GM19023 (cell line): ENCODE data around the gene NAT9.

Experiments used
- ATAC-seq: cut with Tn5 transposase; IDR thresholded peaks from one replicate; pipeline ENCODE4 v1.9.1; 2021; ENCODE audit warnings: mild to moderate bottlenecking, moderate library complexity; ENCODE audit not compliant: unreplicated experiment

Gene NAT9

GRCh38 chr17:74746922-74747321 is 29.2 kb downstream of the NAT9 start:
- ATAC-seq, result no peak

- ATAC-seq, result no peak
These were observed 29.8 kb downstream of the NAT9 start for GRCh38 chr17:74746376-74746775.

DNA sequence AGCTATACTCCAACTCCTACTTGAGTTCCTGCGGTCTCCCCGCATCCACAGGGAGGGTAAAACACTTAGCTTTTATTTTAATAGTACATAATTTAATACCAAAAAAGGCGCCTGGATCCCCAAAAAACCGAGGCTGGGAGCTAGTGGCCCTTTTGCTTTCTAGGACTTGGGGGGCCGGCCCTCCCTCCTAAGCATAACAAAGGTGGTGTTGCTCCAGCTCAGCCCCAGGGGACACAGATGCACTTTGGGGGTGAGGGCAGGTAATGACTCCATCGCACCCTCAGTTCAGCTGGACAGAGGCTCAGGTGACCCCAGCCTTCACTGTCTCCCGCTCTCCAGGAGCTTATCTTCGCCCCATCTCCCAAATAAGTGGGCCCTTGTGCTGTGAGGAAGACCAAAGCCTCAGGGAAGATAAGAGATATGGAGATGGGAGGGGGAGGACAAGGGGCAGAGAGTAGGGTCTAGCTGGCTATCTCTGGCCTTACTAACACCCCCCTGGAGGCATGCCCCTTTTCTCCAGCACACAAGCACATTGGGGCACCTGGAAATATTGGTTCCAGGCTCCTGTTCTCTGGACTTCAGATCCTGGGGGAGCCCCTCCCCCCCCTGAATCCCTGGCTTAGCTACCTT is 30.5 kb downstream of the NAT9 start:
- ATAC-seq, result no peak

GRCh38 chr17:74744714-74745547 is 31.2 kb downstream of the NAT9 start:
- no peak for ATAC-seq

DNA sequence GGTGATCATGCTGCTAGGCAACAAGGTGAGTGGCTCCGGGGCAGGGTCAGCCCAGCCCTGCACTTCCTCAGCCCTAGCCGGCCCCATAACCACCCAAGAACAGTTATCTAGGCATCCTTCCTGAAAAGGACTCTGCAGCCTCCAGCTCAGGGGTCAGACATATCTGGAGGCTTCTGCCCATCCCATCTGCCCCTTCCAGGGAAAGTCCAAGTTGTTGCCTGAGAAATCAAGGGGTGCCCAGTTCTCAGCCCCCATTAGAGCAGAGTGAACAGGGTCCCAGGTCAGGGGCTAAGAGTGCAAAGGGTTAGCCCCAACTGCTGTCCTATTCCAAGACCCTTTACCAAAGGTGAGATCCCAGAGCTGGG is 31.8 kb downstream of the NAT9 start:
- ATAC-seq, result no peak

- no peak for ATAC-seq
These were observed 32.4 kb downstream of the NAT9 start for GRCh38 chr17:74743755-74744154.

- ATAC-seq, result no peak
These were observed 33.1 kb downstream of the NAT9 start for GRCh38 chr17:74742978-74743545.

GRCh38 chr17:74742153-74742515 is 34.0 kb downstream of the NAT9 start:
- no peak for ATAC-seq

DNA sequence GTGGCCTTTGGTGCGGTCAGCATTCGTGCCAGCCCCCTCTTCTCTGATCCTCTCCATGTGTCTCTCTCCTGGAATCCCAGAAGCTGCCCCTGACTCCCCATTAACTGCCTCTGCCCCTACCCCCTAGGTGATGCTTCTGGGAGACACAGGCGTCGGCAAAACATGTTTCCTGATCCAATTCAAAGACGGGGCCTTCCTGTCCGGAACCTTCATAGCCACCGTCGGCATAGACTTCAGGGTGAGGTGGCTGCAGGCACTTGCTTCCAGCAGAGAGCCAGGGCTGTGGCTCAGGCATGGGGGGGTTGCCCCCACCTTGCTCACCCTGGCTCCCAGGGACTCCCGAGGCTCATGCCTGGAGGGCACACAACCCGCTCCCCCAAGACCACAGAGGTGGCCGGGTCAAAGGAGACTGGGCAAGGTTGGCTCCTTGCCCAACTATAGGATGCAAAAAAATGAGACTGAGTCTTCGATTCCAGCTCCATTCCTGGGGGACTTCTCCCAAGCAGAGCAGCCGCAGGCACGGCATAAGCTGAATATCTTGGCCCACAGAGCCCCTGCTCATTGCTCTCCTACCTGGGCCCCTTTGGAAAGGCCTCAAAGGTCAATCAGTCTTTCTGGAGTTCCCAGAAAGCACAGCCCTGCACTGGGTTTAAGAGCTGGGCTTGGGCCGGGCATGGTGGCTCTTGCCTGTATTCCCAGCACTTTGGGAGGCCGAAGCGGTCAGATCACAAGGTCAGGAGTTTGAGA is 35.3 kb downstream of the NAT9 start:
- ATAC-seq, result no peak

DNA sequence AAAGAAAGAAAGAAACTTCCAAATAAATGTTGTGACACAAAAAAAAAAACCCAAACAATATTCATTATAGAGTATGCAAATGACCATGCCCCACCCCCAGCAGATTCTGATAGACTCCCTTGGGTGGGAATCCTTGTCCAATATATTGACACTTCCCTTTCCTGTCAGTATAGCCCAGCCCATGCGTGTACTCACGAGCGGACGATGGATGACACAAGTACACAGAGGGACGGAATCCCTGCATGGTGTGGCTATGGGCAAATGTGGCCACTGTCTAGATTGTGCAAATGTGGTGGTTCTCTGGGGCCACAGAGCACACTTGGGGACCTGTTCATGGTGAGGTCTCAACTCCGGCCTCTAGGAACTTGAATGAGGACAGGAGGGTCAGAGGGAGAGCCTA is 36.0 kb downstream of the NAT9 start:
- ATAC-seq, result no peak

DNA sequence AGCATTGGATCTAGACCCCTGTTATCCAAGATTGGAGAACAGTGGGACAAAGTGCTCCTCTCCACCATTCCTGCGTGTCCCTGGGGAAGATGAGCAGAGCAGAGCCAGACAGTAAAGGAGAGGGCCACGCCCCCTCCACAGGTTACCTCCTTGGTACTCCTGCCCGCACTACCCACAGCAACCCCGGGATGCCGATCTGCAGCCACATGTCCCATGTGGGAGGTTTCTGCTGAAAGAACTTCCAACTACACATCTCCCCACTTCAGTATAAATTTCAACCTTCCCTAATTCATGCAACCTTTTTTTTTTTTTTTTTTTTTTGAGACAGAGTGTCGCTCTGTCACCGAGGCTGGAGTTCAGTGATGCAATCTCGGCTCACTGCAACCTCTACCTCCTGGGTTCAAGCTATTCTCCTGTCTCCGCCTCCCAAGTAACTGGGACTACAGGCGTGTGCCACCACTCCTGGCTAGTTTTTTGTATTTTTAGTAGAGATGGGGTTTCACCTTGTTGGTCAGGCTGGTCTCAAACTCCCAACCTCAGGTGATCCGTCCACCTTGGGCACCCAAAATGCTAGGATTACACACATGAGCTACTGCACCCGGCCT is 36.8 kb downstream of the NAT9 start:
- no peak for ATAC-seq

DNA sequence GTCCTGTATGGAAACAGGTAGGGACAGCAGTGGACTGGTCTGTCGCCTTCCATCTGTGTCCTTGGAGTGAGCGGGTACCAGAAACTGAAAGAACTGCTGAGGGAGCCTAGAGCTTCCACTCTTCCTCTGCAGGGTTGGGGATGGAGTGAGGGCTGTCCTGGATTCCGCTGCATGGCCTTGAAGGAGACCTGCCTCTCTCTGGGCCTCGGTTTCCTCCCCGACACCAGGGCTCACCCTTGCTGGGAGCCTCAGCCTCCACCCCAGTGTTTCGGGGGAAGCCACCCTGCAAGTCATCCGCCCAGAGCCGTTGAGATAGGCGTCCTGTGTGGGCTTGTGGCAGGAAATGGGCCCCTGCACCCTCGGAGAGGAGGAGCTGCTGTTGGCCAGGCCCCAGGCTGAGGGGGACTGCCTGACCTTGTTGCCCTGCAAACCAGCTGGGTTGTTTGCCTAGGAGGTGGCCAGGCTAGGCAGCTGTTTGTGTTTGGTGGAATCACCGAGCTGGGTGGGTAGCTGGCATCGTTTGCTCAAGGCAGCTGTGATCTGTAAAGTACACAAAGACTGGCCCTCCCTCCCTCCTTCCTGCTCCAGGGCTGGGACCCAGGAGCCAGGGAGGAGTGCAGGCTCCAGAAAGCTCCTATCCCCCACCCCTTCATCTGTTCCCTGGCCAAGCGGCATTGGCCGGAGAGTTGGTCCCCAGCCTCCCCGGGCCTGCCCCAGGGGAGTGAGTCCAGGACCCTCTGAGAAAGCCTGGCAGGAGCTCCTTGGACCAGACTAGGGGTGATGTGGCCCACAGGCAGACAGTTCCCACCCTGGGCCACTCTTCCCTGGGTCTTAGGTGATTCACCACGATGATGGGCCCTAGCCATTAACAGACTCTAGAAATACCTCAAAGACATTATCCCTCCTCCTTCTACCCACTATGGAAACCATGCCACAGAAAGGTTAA is 37.8 kb downstream of the NAT9 start:
- ATAC-seq, result peak; percentile 42

DNA sequence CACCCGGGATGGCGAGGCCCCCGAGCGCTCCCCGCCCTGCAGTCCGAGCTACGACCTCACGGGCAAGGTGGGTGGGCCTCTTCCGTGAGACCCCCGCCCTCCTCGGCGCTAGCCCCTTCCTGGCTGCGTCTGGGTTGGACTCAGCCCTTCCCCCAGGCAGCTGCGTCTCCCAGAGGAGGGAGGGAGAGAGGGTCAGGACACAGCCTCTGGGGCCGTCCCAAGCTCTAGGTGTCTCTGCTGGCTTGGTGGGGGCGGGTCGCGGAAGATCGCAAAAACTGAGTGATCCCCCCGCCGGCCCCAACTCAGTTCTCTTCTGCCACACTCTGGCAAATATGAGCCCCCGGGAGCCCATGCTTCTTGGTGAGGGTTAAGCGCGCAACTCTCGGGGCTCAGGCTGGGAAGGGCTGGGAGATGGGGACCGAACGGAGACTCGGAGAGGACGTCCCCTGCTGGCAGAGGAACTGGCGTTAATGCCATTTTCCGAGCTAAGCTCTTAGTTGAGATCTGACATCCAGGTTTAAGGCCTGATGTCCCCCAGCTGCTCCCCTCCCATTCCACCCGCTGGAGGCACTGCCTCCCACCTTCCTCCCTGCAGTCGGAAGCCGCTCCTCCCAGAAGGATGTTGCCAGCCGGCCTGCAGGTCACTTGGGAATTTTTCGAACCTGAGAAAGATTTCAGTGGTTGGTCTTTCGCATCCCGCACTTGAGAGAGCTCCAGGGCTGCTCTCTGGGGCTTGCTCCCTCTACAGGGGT is 38.7 kb downstream of the NAT9 start:
- no peak for ATAC-seq

- peak; percentile 50 for ATAC-seq
These were observed 39.4 kb downstream of the NAT9 start, which contains the start of gene RAB37 for GRCh38 chr17:74736513-74737298. Gene RAB37 (plus strand): TSS chr17:74737256. CDS start chr17:74737273, 17 bp downstream.

DNA sequence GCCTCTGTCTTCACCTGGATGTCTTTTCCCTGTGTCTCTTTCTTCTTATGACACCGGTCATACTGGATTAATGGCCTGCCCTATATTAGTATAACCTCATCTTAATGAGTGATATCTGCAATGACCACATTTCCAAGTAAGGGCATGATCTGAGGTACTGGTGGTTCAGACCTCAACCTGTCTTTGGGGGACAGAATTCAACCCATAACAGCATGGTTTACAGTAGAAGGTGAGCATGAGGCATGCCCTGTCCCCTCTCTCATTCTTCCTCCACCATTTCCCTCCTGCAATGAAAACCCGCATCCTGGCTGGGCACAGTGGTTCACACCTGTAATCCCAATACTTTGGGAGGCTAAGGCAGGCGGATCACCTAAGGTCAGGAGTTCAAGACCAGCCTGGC is 41.9 kb downstream of the NAT9 start:
- no peak for ATAC-seq

DNA sequence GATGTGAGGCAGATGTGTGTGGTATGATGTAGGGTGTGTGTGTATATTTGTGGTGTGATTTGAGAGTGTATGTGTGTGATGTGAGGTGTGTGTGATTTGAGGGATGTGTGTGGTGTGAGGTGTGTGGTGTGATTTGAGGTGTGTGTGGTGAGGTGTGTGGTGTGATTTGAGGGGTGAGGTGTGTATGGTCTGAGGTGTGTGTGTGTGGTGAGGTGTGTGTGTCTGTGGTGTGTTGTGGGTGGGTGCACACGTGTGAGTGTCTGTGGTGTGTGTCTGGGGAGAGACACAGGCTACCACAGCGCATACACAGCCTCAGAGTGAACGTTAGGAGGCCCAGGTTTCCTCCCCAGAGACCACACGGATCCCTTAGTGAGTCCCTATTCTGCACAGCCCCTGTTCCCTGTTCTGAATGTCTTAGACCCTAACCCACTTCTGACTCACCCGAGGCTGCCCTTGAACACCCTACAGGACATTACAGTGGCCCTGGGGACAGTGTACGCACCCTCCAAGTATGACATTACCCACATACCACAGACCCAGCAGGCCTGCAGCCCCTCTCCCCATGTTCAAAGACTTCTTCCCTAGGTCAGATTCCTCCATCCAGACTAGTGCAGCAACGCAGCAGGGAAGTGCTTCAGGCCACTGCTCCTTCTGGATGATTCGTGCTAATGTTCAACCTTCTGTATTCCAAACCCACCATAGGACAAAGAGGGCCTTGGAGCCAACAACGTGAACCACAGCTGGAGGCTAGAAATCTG is 42.6 kb downstream of the NAT9 start:
- no peak for ATAC-seq

DNA sequence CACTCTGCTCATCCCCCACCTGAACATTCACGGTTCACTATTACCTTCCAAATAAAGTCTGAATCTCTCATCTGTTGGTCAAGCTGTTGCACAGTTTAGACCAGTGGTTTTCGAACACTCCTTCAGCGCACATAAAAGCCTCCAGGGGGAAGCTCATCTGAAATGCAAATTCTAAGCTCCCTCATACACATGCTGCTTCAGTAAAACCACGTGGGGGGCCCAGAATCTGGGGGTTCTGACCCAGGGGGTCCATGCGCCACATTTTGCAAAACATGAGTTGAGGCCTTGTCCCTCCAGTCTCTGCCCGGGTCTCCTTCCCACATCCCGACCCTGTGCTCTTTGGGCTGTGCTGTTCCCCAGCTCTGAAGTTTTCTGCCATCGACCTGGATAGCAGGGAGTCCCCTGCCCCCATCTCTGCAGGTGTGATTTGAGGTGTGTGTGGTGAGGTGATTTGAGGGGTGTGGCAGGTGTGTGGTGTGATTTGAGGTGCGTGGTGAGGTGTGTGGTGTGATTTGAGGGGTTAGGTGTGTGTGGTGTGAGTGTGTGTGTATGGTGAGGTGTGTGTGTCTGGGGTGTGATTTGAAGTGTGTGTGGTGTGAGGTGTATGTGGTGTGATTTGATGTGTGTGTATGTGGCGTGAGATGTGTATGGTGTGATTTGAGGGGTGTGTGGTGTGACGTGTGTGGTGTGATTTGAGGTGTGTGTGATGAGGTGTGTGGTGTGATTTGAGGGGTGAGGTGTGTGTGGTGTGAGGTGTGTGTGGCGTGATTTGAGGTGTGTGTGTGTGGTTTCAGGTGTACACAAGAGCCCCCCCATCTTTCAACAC is 43.9 kb downstream of the NAT9 start:
- ATAC-seq, result no peak
